ENCODE measurements around the gene RARG.

- TF ChIP-seq CTCF (IDR thresholded peaks at IDR 0.05), result no peak
- no peak for TF ChIP-seq POLR2A (IDR thresholded peaks at IDR 0.05)
These were observed 26.1 kb downstream of the RARG start for GRCh38 chr12:53205747-53206419.
